Breast epithelium (tissue), 3 donors: ENCODE measurements around the gene RABGAP1L.

ENCODE experiments used
- CTCF ChIP-seq, 3 donors: fragments of 450-650 bp; IDR thresholded peaks; one replicate each; pipeline ENCODE4 v1.5.1; 2016 to 2017; ENCODE audit warnings: antibody characterized with exemption in 3 of 3, mild to moderate bottlenecking in 3 of 3, moderate library complexity in 3 of 3
- POLR2A ChIP-seq: fragments of 450-650 bp; IDR thresholded peaks from one replicate; pipeline ENCODE4 v1.6.1; 2016; ENCODE audit warnings: antibody characterized with exemption, mild to moderate bottlenecking, moderate library complexity
- POLR2AphosphoS5 ChIP-seq, 3 donors: sonication (generic); formaldehyde crosslinking; IDR thresholded peaks; one replicate each; pipeline ENCODE4 v1.6.1; 2017; ENCODE audit warnings: antibody characterized with exemption in 3 of 3

GRCh38 chr1:174880171-174880570 is 720.9 kb downstream of the RABGAP1L start:
- TF ChIP-seq CTCF (IDR thresholded peaks at IDR 0.05) (no peak), POLR2AphosphoS5 (IDR thresholded peaks at IDR 0.05) (no peak), POLR2A (no peak)
